Mesenteric fat pad (tissue), 1 donor: ENCODE results near the gene SMIM13. TPM values are rescaled to one million over a fixed set of nuclear protein-coding genes. Genes with fewer than 3 reads are reported as not detected.

ENCODE experiments used
- DNase-seq: peaks from one replicate; pipeline ENCODE4 v3.0.0-alpha.2; 2020; ENCODE audit warnings: low spot score
- total RNA-seq: library from RNA; stranded (reverse); fragmentation: NEBNext Ultra II Directional; extraction: Animal tissue kit (Norgen Biotek cat#: 25700); gene quantifications from one replicate; pipeline ENCODE4 v1.2.1, GENCODE V29; 2021
- donor health status: DM: yes; HTN: yes; CAD: no.

Gene SMIM13
- total RNA-seq, 1 donor from 2014 or later = 9.5 TPM

DNA sequence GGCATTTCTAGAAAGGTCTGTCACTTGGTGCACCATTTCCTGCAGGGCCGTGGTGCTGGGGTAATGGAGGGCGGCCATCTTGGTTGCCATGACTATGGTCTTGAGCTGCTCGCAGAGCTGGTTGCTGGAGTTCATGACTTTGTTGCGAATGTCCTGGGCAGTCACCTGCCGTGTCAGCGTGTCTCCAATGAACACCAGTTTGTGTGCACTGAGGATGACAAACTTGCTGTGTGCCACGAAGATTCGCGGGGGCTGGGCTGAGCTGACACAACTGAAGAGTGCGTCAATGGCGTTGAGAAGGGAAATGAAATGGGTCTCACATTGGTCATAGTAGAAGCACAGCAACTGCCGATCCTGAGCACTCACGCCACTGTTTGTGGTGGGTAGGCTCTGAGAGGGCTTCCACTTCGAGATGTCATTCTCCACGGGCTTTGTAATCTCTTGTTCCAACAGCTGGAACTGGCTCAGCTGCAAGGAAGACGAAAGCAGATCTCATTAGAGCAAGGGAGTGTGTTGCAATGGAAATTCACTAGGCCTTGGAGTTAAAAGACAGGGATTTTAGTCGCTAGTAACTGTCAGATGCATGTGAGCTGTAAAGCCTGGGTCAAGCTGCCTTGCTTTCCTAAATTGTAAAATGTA is 91.7 kb downstream of the SMIM13 start:
- no peak for DNase-seq

- no peak for DNase-seq
Measured at GRCh38 chr6:11187301-11187700, 93.7 kb downstream of the SMIM13 start.

Other genes starting within 250 kb of the SMIM13 start
- not detected for gene GCM2, start 211.8 kb upstream of the SMIM13 start, total RNA-seq
- gene SYCP2L, start 206.8 kb upstream of the SMIM13 start, total RNA-seq = 0.93 TPM
- 0.10 TPM for gene ELOVL2, start 49.5 kb upstream of the SMIM13 start, total RNA-seq
- 0.13 TPM for gene ERVFRD-1, start 17.9 kb downstream of the SMIM13 start, total RNA-seq
- 107 TPM for gene NEDD9, start 138.8 kb downstream of the SMIM13 start, total RNA-seq